Skeletal muscle cell (primary cell): Measurements from ENCODE around the gene TAPT1.
"Not testable (repeated sequence)": the region's sequence is repeated elsewhere in the genome, so short reads cannot be mapped to it uniquely, and the experiment has no call there.

Experiments
- DNase-seq: peaks from one replicate; pipeline ENCODE4 v3.0.0-alpha.2; 2010; ENCODE audit warnings: low read depth
- H3K4me3 ChIP-seq: 2 replicates; pipeline ENCODE4 v1.5.1; 2011; ENCODE audit warnings: low read depth, mild to moderate bottlenecking, control low read depth, low read length, moderate library complexity

Gene TAPT1, protein sequence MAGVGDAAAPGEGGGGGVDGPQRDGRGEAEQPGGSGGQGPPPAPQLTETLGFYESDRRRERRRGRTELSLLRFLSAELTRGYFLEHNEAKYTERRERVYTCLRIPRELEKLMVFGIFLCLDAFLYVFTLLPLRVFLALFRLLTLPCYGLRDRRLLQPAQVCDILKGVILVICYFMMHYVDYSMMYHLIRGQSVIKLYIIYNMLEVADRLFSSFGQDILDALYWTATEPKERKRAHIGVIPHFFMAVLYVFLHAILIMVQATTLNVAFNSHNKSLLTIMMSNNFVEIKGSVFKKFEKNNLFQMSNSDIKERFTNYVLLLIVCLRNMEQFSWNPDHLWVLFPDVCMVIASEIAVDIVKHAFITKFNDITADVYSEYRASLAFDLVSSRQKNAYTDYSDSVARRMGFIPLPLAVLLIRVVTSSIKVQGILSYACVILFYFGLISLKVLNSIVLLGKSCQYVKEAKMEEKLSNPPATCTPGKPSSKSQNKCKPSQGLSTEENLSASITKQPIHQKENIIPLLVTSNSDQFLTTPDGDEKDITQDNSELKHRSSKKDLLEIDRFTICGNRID

GRCh38 chr4:16225863-16226815 lies at the start of gene TAPT1:
Gene TAPT1 (minus strand): TSS chr4:16226471. CDS start chr4:16226457, 14 bp downstream.
- DNase-seq: no peak
- peak within 1 kb of the TSS; percentile 84 for H3K4me3 ChIP-seq

DNA sequence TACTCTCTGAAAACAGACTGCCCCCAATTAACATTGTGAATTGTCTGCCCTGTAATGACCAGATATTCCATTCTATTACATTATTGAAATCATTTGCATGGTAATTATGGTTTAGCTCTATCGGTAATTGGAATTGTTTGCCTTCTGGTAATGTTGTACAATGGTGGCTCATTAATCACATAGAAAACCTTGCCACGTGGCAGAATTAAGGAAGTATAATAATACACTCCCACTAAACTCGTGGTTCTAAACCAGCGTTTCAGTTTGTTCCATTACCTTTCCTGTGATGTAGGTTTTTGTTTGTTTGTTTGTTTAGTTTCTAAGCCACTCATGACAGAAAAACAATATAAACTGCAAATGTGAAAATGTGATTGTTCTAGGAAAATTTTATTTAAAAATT lies 45.1 kb upstream of the TAPT1 start:
- no peak for DNase-seq
- no peak overlapping the region for H3K4me3 ChIP-seq

DNA sequence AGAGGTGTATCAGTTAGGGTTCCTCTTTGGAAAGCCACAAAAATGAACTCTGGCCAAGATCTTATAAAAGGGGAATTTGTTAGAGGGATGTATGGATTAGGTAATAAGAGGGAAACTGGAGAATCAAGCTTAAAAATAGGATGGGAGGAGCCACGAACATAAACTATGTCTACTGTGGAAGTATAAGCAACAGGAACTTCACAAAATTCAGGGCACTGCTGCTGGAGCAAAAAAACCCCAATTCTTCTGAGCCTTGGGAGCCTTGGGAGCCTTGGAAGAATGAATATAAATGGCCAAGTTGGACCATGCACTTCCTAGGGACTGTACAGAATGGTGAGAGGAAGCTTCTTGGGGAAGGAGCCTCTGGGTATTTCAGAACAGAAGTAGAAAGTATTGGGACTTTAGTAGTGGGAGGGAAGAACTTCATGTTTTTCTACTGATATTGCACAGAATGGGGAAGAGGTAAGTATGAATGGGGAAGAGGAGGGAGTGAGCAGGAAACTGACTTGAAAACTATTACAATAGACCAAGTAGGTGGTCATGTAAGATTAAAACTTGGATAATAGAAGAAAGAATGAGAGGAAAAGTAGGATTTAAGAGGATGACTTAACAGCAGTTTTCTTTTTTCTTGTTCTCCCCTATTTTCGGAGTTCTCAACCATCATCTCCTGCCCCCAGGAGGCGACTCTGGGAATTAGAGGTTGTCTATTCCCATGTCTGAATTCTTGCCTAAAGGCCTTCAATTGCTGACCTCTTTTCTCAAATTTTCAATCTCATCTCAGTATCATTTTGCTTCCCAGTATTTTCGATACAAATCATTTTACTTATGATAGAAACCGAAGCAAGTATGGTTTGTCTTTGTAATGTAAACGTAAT lies 44.4 kb upstream of the TAPT1 start:
- H3K4me3 ChIP-seq: no peak overlapping the region
- no peak for DNase-seq

GRCh38 chr4:16269742-16270453 lies 43.6 kb upstream of the TAPT1 start:
- DNase-seq: peak; percentile 94
- not testable (repeated sequence) for H3K4me3 ChIP-seq

GRCh38 chr4:16269240-16269639 lies 43.0 kb upstream of the TAPT1 start:
- no peak overlapping the region for H3K4me3 ChIP-seq
- DNase-seq: no peak

DNA sequence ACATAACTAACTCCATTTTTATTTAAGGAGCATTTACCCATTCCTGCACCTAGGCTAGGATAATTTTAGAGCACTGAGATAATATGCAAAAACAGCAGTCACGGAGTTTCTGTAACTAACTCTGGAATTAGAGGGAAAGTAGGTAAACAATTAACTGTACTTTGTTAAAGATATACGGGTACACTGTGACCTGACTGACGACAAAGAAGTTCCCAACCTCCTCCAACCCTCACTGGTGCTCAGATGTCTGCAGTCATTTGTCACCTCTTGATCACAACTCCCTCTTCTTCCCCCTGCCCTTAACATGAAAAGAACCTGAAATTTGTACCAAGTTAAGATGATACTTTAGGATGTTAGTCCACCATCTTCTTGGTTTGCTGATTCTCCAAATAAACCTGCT lies 42.0 kb upstream of the TAPT1 start:
- DNase-seq: no peak
- no peak overlapping the region for H3K4me3 ChIP-seq

GRCh38 chr4:16267639-16268038 lies 41.4 kb upstream of the TAPT1 start:
- no peak for DNase-seq
- H3K4me3 ChIP-seq: no peak overlapping the region

DNA sequence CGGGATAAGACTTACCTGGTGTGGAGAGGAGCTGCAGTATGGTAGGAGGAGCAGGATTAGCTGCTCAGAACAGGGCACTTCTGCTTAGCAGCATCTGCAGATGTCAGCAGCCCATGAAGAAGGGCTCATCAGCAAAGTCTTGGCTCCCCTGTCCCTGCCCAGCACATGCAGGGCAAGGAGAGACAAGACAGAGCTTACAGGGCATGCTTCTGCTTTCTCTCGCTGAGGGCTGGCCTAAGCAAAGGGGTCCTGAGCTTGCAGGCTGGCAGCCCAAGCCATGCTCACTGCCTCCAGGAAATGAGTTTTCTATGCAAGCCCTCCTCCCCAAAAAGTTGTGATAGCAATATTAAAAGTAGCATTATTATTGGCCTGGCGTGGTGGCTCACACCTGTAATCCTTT lies 39.5 kb upstream of the TAPT1 start:
- H3K4me3 ChIP-seq: no peak overlapping the region
- DNase-seq: no peak

GRCh38 chr4:16264798-16265197 lies 38.5 kb upstream of the TAPT1 start:
- H3K4me3 ChIP-seq: no peak overlapping the region
- DNase-seq: no peak

DNA sequence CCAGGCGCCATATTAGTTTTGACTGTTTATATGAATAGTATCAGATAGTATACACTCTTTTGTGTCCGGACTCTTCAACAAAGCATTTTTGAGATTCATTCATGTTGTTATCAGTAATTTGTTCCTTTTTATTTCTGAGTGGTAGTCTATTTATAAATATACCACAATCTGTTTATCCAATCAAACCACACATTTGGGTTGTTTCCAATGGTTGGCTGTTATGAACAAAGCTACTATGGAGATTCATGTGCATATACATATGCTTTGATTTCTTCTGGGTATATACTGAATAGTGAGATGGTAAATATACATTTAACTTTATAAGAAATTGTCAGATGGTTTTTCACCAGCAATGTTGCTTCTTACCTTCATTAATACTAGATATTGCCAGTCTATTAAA lies 36.8 kb upstream of the TAPT1 start:
- DNase-seq: no peak
- no peak overlapping the region for H3K4me3 ChIP-seq

- no peak for DNase-seq
- no peak overlapping the region for H3K4me3 ChIP-seq
Observed at GRCh38 chr4:16262188-16262587, 35.9 kb upstream of the TAPT1 start.

GRCh38 chr4:16261313-16261878 lies 35.1 kb upstream of the TAPT1 start:
- no peak for DNase-seq

GRCh38 chr4:16259889-16260246 lies 33.6 kb upstream of the TAPT1 start:
- peak; percentile 49 for DNase-seq
- no peak overlapping the region for H3K4me3 ChIP-seq

More at GRCh38 chr4:16261313-16261878, 35.1 kb upstream of the TAPT1 start:
- H3K4me3 ChIP-seq: no peak overlapping the region

GRCh38 chr4:16259241-16259888 lies 33.1 kb upstream of the TAPT1 start:
- no peak overlapping the region for H3K4me3 ChIP-seq
- DNase-seq: no peak

GRCh38 chr4:16257611-16258010 lies 31.3 kb upstream of the TAPT1 start:
- H3K4me3 ChIP-seq: no peak overlapping the region
- no peak for DNase-seq

- H3K4me3 ChIP-seq: no peak overlapping the region
- no peak for DNase-seq
Observed at GRCh38 chr4:16256343-16256742, 30.1 kb upstream of the TAPT1 start.

DNA sequence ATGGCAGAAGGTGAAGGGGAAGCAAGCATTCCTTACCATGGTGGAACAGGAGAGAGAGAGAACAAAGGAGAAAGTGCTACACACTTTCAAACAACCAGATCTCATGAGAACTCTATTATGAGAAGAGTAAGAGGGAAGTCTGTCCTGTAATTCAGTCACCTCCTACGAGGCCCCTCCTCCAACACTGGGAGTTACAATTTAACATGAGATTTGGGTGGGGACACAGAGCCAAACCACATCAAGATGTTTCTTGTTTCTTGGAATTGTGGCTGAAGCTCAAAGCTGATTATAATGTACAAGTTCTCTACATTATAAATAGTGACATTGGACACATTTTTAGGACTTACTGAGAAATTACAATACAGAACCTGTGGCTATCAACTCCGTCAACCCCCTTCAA lies 29.5 kb upstream of the TAPT1 start:
- no peak overlapping the region for H3K4me3 ChIP-seq
- DNase-seq: no peak
